IMR-90 (cell line): Measurements from ENCODE around the gene TMTC2. TPM values are rescaled to one million over a fixed set of nuclear protein-coding genes. Genes with fewer than 3 reads are reported as not detected.

ENCODE experiments used
- ATAC-seq: fragments of 200-7000 bp; cut with Tn5 transposase; 2 replicates; pipeline ENCODE4 v1.9.1; 2020; ENCODE audit warnings: low read depth, mild to moderate bottlenecking, moderate library complexity
- BruUV-seq: library from RNA; stranded (reverse); fragments of 400-500 nt; replicated peaks from 2 replicates; lab custom pipeline; 2021; lab: Mats Ljungman, UMichigan
- CTCF ChIA-PET: fragments of 300-600 bp; formaldehyde crosslinking; extraction: SDS; loops from one replicate; lab custom pipeline; 2021; ENCODE audit warnings: antibody characterized with exemption; lab: Yijun Ruan, JAX
- POLR2A ChIA-PET: fragments of 300-600 bp; sonication (Branson Sonifier 250); formaldehyde crosslinking; loops from one replicate; lab custom pipeline; 2022; ENCODE audit warnings: antibody characterized with exemption; ENCODE audit not compliant: unreplicated experiment; lab: Charles Lee
- DNase-seq: peaks from one replicate; pipeline ENCODE4 v3.0.0; 2013
- H2AFZ ChIP-seq: replicated peaks from 2 replicates; pipeline ENCODE3; 2013; ENCODE audit warnings: low read length, mild to moderate bottlenecking; ENCODE audit not compliant: poor library complexity
- H2AK5ac ChIP-seq: 2 replicates; pipeline ENCODE4 v1.6.1; 2013; ENCODE audit warnings: low read depth, low read length, inconsistent platforms
- H2AK9ac ChIP-seq: replicated peaks from 2 replicates; pipeline ENCODE3; 2013; ENCODE audit warnings: mild to moderate bottlenecking, low read depth, low read length, moderate library complexity; ENCODE audit not compliant: poor library complexity
- H2BK120ac ChIP-seq: 2 replicates; pipeline ENCODE4 v1.6.1; 2013; ENCODE audit warnings: low read depth, low read length, inconsistent platforms
- H2BK15ac ChIP-seq: 3 replicates; pipeline ENCODE4 v1.6.1; 2013; ENCODE audit warnings: low read depth, low read length, inconsistent platforms
- H2BK20ac ChIP-seq: 2 replicates; pipeline ENCODE4 v1.6.1; 2013; ENCODE audit warnings: low read depth, mild to moderate bottlenecking, inconsistent platforms, low read length, moderate library complexity
- H2BK5ac ChIP-seq: 2 replicates; pipeline ENCODE4 v1.6.1; 2013; ENCODE audit warnings: mild to moderate bottlenecking, low read depth, low read length, inconsistent platforms; ENCODE audit not compliant: poor library complexity, severe bottlenecking
- H3K14ac ChIP-seq: replicated peaks from 2 replicates; pipeline ENCODE4 v1.6.1; 2013; ENCODE audit warnings: low read depth, low read length, inconsistent platforms
- H3K18ac ChIP-seq: 2 replicates; pipeline ENCODE4 v1.6.1; 2013; ENCODE audit warnings: low read depth, low read length, control low read depth
- H3K23ac ChIP-seq: 2 replicates; pipeline ENCODE4 v1.6.1; 2013; ENCODE audit warnings: low read depth, low read length, inconsistent platforms
- H3K27ac ChIP-seq: 2 replicates; pipeline ENCODE4 v1.5.1; 2013; ENCODE audit warnings: mild to moderate bottlenecking, control low read depth, low read length; ENCODE audit not compliant: insufficient read depth
- H3K27me3 ChIP-seq: 2 replicates; pipeline ENCODE4 v1.6.1; 2013; ENCODE audit warnings: low read length; ENCODE audit not compliant: control insufficient read depth, insufficient read depth
- H3K36me3 ChIP-seq: 2 replicates; pipeline ENCODE4 v1.6.1; 2013; ENCODE audit warnings: low read length, mixed read lengths; ENCODE audit not compliant: control insufficient read depth, insufficient read depth
- H3K4ac ChIP-seq: 2 replicates; pipeline ENCODE4 v1.6.1; 2013; ENCODE audit warnings: low read depth, low read length, inconsistent platforms
- H3K4me1 ChIP-seq: 2 replicates; pipeline ENCODE4 v1.6.1; 2013; ENCODE audit warnings: low read length, mixed read lengths; ENCODE audit not compliant: control insufficient read depth, insufficient read depth
- H3K4me2 ChIP-seq: 2 replicates; pipeline ENCODE4 v1.6.1; 2013; ENCODE audit warnings: low read depth, mild to moderate bottlenecking, control low read depth, low read length, moderate library complexity
- H3K4me3 ChIP-seq: 2 replicates; pipeline ENCODE4 v1.5.1; 2013; ENCODE audit warnings: low read depth, mild to moderate bottlenecking, control low read depth, low read length, moderate library complexity; ENCODE audit not compliant: insufficient read depth
- H3K56ac ChIP-seq: 2 replicates; pipeline ENCODE4 v1.6.1; 2013; ENCODE audit warnings: low read length, inconsistent platforms; ENCODE audit not compliant: insufficient read depth; ENCODE audit errors: extremely low read depth
- H3K79me1 ChIP-seq, 2 experiments: 2 replicates each; pipeline ENCODE4 v1.6.1; 2013; ENCODE audit warnings: low read length in 2 of 2, inconsistent platforms in 1 of 2, low read depth in 1 of 2
- H3K9ac ChIP-seq: 2 replicates; pipeline ENCODE4 v1.6.1; 2013; ENCODE audit warnings: low read depth, low read length, control low read depth
- H3K9me1 ChIP-seq: 2 replicates; pipeline ENCODE4 v1.6.1; 2013; ENCODE audit warnings: low read length, inconsistent platforms; ENCODE audit not compliant: insufficient read depth
- H3K9me3 ChIP-seq: 2 replicates; pipeline ENCODE4 v1.6.1; 2013; ENCODE audit warnings: low read length; ENCODE audit not compliant: control insufficient read depth, insufficient read depth
- H4K20me1 ChIP-seq: 2 replicates; pipeline ENCODE4 v1.6.1; 2013; ENCODE audit warnings: low read length, inconsistent platforms; ENCODE audit not compliant: insufficient read depth
- H4K5ac ChIP-seq: 2 replicates; pipeline ENCODE4 v1.6.1; 2013; ENCODE audit warnings: mild to moderate bottlenecking, low read depth, low read length, control low read depth
- H4K8ac ChIP-seq, 2 experiments: 2 replicates each; pipeline ENCODE4 v1.6.1; 2013; ENCODE audit warnings: low read depth in 2 of 2, low read length in 2 of 2, control low read depth in 1 of 2, inconsistent platforms in 1 of 2
- H4K91ac ChIP-seq: 2 replicates; pipeline ENCODE4 v1.6.1; 2013; ENCODE audit warnings: low read depth, low read length, inconsistent platforms; ENCODE audit not compliant: insufficient read depth
- BHLHE40 ChIP-seq: fragments of 150-350 bp; IDR thresholded peaks from 2 replicates; pipeline ENCODE4 v1.6.1; 2016; ENCODE audit warnings: mild to moderate bottlenecking, low read depth, low read length
- MAFK ChIP-seq: IDR thresholded peaks from 2 replicates; pipeline ENCODE4 v1.6.1; 2012; ENCODE audit warnings: low read depth, low read length, improper control_type of control experiment
- POLR2A ChIP-seq: IDR thresholded peaks from 2 replicates; pipeline ENCODE4 v1.6.1; 2012; ENCODE audit warnings: mild to moderate bottlenecking, low read depth, low read length
- SMC3 ChIP-seq: fragments of 150-350 bp; IDR thresholded peaks from 2 replicates; pipeline ENCODE4 v1.6.1; 2016; ENCODE audit warnings: low read depth, mild to moderate bottlenecking, antibody characterized with exemption, low read length, moderate library complexity
- WGBS, 2 experiments: methylation state at CpG; one replicate each; pipeline versions ENCODE4 v1.1.5 to v1.1.7; 2013; ENCODE audit warnings: missing lambda C conversion rate in 2 of 2; ENCODE audit not compliant: insufficient read length in 1 of 2; ENCODE audit errors: extremely low coverage in 2 of 2; 5-methylcytosine and 5-hydroxymethylcytosine counted together
- dilution Hi-C: fragments of 300-500 bp; cut with HindIII; formaldehyde crosslinking; loops from one replicate; pipeline ENCODE4 v1.14.3; 2018; ENCODE audit warnings: low sequenced_read_pairs; ENCODE audit not compliant: unreplicated experiment
- in situ Hi-C: fragments of 300-500 bp; cut with MboI; formaldehyde crosslinking; loops from 3 replicates; pipeline ENCODE4 v1.14.3; 2019; ENCODE audit warnings: low sequenced_read_pairs, inconsistent platforms, mixed read lengths
- intact Hi-C: fragments of 100-400 bp; cut with micrococcal nuclease; formaldehyde crosslinking; loops from 2 replicates; pipeline ENCODE4 v1.10.0; 2022
- polyA plus RNA-seq, 3 experiments: library from polyadenylated mRNA; depleted of rRNA; stranded (reverse); fragments of >200 nt; gene quantifications; 2 replicates each; pipeline ENCODE4 v1.2.3, GENCODE V29; 2012; ENCODE audit warnings: low replicate concordance in 1 of 3
- total RNA-seq: library from RNA; depleted of rRNA; stranded (reverse); fragments of >200 nt; gene quantifications from 2 replicates; pipeline ENCODE4 v1.2.3, GENCODE V29; 2012
- TF ChIP-seq, protein P1 (sequence below): fragments of 150-350 bp; IDR thresholded peaks from 2 replicates; pipeline ENCODE4 v1.6.1; 2016; ENCODE audit warnings: low read depth, mild to moderate bottlenecking, low read length, moderate library complexity, borderline replicate concordance

The TMTC2 gene
- total and polyA plus RNA-seq, 2 of the 4 experiments (the other 2 are of a cell fraction) = 0.56 to 1.4 TPM

- H2BK5ac ChIP-seq = no peak overlapping the region
- no peak overlapping the region for H3K4me2 ChIP-seq
- intact Hi-C loops = no loop called here
- H4K20me1 ChIP-seq = no peaks in the 10 kb centered on the region
- H2AK9ac ChIP-seq = no peak overlapping the region
- dilution Hi-C loops = no loop called here
- no peak overlapping the region for H3K4me3 ChIP-seq
- DNase-seq (no peak), ATAC-seq (no peak)
- no peaks in the 10 kb centered on the region for H3K9me3 ChIP-seq
- no peak overlapping the region for H2AFZ ChIP-seq
- in situ Hi-C loops = no loop called here
- H2AK5ac ChIP-seq = no peak overlapping the region
- no peaks in the 10 kb centered on the region for H3K27me3 ChIP-seq
- no peak overlapping the region for H3K9ac ChIP-seq
- no peaks in the 10 kb centered on the region for H3K79me1 ChIP-seq
- no peak overlapping the region for H4K8ac ChIP-seq
- H3K36me3 ChIP-seq = no peaks in the 10 kb centered on the region
- CTCF ChIA-PET = no interaction called here
- no peak overlapping the region for H2BK20ac ChIP-seq
- H3K18ac ChIP-seq = no peak overlapping the region
- H3K9me1 ChIP-seq = no peaks in the 10 kb centered on the region
- H4K91ac ChIP-seq = no peak overlapping the region
- H3K14ac ChIP-seq = no peak overlapping the region
- no peak overlapping the region for H3K23ac ChIP-seq
- POLR2A ChIA-PET = no interaction called here
- H2BK120ac ChIP-seq = no peak overlapping the region
- no peak overlapping the region for H3K27ac ChIP-seq
- H2BK15ac ChIP-seq = no peak overlapping the region
- no CpG with 5 or more reads among the region's 1 CpG for WGBS, 2 experiments
- no TSS peak for BruUV-seq
- H3K4me1 ChIP-seq = no peaks in the 10 kb centered on the region
- no peak overlapping the region for H4K5ac ChIP-seq
- H3K4ac ChIP-seq = no peak overlapping the region
- TF ChIP-seq BHLHE40 (no peak), MAFK (no peak), POLR2A (no peak), SMC3 (no peak)
- TF ChIP-seq, protein P1, sequence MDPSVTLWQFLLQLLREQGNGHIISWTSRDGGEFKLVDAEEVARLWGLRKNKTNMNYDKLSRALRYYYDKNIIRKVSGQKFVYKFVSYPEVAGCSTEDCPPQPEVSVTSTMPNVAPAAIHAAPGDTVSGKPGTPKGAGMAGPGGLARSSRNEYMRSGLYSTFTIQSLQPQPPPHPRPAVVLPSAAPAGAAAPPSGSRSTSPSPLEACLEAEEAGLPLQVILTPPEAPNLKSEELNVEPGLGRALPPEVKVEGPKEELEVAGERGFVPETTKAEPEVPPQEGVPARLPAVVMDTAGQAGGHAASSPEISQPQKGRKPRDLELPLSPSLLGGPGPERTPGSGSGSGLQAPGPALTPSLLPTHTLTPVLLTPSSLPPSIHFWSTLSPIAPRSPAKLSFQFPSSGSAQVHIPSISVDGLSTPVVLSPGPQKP = no peak
- no peak overlapping the region for H3K56ac ChIP-seq
Observed at GRCh38 chr12:82690006-82690405, 3.3 kb downstream of the TMTC2 start.
